OCI-LY1 (cell line): ENCODE results near the gene ORC1.

Experiments used
- H2AFZ ChIP-seq: fragments of 200-600 bp; sonication (generic), shearing (Covaris generic); 2 replicates; pipeline ENCODE4 v1.6.0; 2014; ENCODE audit warnings: antibody characterized with exemption, mild to moderate bottlenecking, low read length
- H3F3A ChIP-seq: fragments of 200-600 bp; sonication (generic), shearing (Covaris generic); 2 replicates; pipeline ENCODE4 v1.6.0; 2014; ENCODE audit warnings: mild to moderate bottlenecking, antibody characterized with exemption, low read length, moderate library complexity; ENCODE audit not compliant: insufficient read depth
- H3K27ac ChIP-seq: fragments of 200-600 bp; sonication (generic); 2 replicates; pipeline ENCODE4 v1.5.1; 2014; ENCODE audit warnings: low read length, mixed run types, mild to moderate bottlenecking, low read depth; ENCODE audit not compliant: poor library complexity, severe bottlenecking
- H3K27me3 ChIP-seq: fragments of 200-600 bp; sonication (generic); 2 replicates; pipeline ENCODE4 v1.6.0; 2014; ENCODE audit warnings: antibody characterized with exemption, mild to moderate bottlenecking, low read length, moderate library complexity; ENCODE audit not compliant: insufficient read depth
- H3K36me3 ChIP-seq: fragments of 200-600 bp; sonication (generic); 2 replicates; pipeline ENCODE4 v1.6.1; 2014; ENCODE audit warnings: mild to moderate bottlenecking, antibody characterized with exemption, low read length, moderate library complexity, mixed read lengths; ENCODE audit not compliant: insufficient read depth
- H3K4me1 ChIP-seq: fragments of 200-600 bp; sonication (generic); 2 replicates; pipeline ENCODE4 v1.5.1; 2014; ENCODE audit warnings: mild to moderate bottlenecking, low read length, moderate library complexity; ENCODE audit not compliant: insufficient read depth, severe bottlenecking
- H3K4me2 ChIP-seq: fragments of 200-600 bp; sonication (generic), shearing (Covaris generic); 2 replicates; pipeline ENCODE4 v1.6.1; 2014; ENCODE audit warnings: low read length
- H3K4me3 ChIP-seq: fragments of 200-600 bp; sonication (generic); 2 replicates; pipeline ENCODE4 v1.5.1; 2014; ENCODE audit warnings: low read length, low read depth, mild to moderate bottlenecking, mixed read lengths; ENCODE audit not compliant: poor library complexity, severe bottlenecking
- H3K79me2 ChIP-seq: fragments of 200-600 bp; shearing (Covaris generic); 2 replicates; pipeline ENCODE4 v1.6.1; 2016; ENCODE audit warnings: mixed run types, low read length, mixed read lengths; ENCODE audit not compliant: insufficient read depth
- H3K9ac ChIP-seq: fragments of 200-600 bp; sonication (generic), shearing (Covaris generic); 2 replicates; pipeline ENCODE4 v1.6.1; 2014; ENCODE audit warnings: mild to moderate bottlenecking, low read length, mixed read lengths
- H3K9me2 ChIP-seq: fragments of 200-600 bp; sonication (generic), shearing (Covaris generic); 2 replicates; pipeline ENCODE4 v1.6.1; 2014; ENCODE audit warnings: low read depth, mild to moderate bottlenecking, low read length, mixed read lengths
- H3K9me3 ChIP-seq: fragments of 200-600 bp; shearing (Covaris generic); 2 replicates; pipeline ENCODE4 v1.6.1; 2014; ENCODE audit warnings: low read length, mixed read lengths
- H4K20me1 ChIP-seq: fragments of 200-600 bp; sonication (generic), shearing (Covaris generic); 2 replicates; pipeline ENCODE4 v1.6.0; 2016; ENCODE audit warnings: mild to moderate bottlenecking, low read length; ENCODE audit not compliant: insufficient read depth
- CTCF ChIP-seq: fragments of 200-600 bp; sonication (generic), shearing (Covaris generic); IDR thresholded peaks from 2 replicates; pipeline ENCODE4 v1.5.1; 2017; ENCODE audit warnings: mild to moderate bottlenecking, antibody characterized with exemption, low read length, moderate library complexity, mixed read lengths
- EZH2 ChIP-seq: fragments of 200-600 bp; sonication (generic), shearing (Covaris generic); IDR thresholded peaks from 2 replicates; pipeline ENCODE4 v1.8.0; 2017; ENCODE audit warnings: borderline replicate concordance, mixed run types, mild to moderate bottlenecking, antibody characterized with exemption, low read length, moderate library complexity, mixed read lengths

Gene ORC1

GRCh38 chr1:52352690-52353089 lies 51.5 kb downstream of the ORC1 start:
- Histone ChIP-seq H3F3A (0 out of 2 replicates have a peak, but pooled peaks cover 4% of the 10 kb centered on the region), H3K36me3 (peaks cover 67% of the 10 kb centered on the region), H3K9ac (no peak overlapping the region), H4K20me1 (no peaks in the 10 kb centered on the region), H3K27ac (no peak overlapping the region), H3K27me3 (no peaks in the 10 kb centered on the region), H3K9me2 (no peaks in the 10 kb centered on the region), H2AFZ (no peak overlapping the region), H3K79me2 (no peaks in the 10 kb centered on the region), H3K4me3 (no peak overlapping the region), H3K4me2 (no peak overlapping the region), H3K4me1 (no peaks in the 10 kb centered on the region), H3K9me3 (no peaks in the 10 kb centered on the region)
- no peak for TF ChIP-seq EZH2
- TF ChIP-seq CTCF: no peak

- Histone ChIP-seq H3K4me3 (no peak overlapping the region), H2AFZ (no peak overlapping the region), H4K20me1 (no peaks in the 10 kb centered on the region), H3K9me2 (no peaks in the 10 kb centered on the region), H3K27ac (no peak overlapping the region), H3K4me1 (no peaks in the 10 kb centered on the region), H3K79me2 (no peaks in the 10 kb centered on the region), H3K27me3 (no peaks in the 10 kb centered on the region), H3F3A (0 out of 2 replicates have a peak, but pooled peaks cover 4% of the 10 kb centered on the region), H3K4me2 (no peak overlapping the region), H3K9me3 (no peaks in the 10 kb centered on the region), H3K36me3 (peaks cover 28% of the 10 kb centered on the region), H3K9ac (no peak overlapping the region)
- peak; percentile 14; the same call in 1 of the 2 replicates for TF ChIP-seq CTCF
- no peak for TF ChIP-seq EZH2
Observed at GRCh38 chr1:52348704-52349300, 55.4 kb downstream of the ORC1 start.

- no peak overlapping the region for H3K9ac ChIP-seq
- TF ChIP-seq EZH2 (no peak), CTCF (no peak)
- no peaks in the 10 kb centered on the region for H4K20me1 ChIP-seq
- no peak overlapping the region for H3K4me3 ChIP-seq
- H2AFZ ChIP-seq: no peak overlapping the region
- H3K9me3 ChIP-seq: no peaks in the 10 kb centered on the region
- no peaks in the 10 kb centered on the region for H3K4me1 ChIP-seq
- no peak overlapping the region for H3K4me2 ChIP-seq
- H3K36me3 ChIP-seq: peaks cover 8% of the 10 kb centered on the region
- H3F3A ChIP-seq: 0 out of 2 replicates have a peak, but pooled peaks cover 4% of the 10 kb centered on the region
- H3K27ac ChIP-seq: no peak overlapping the region
- H3K27me3 ChIP-seq: no peaks in the 10 kb centered on the region
- no peaks in the 10 kb centered on the region for H3K9me2 ChIP-seq
- H3K79me2 ChIP-seq: no peaks in the 10 kb centered on the region
Observed at GRCh38 chr1:52346653-52347052, 57.6 kb downstream of the ORC1 start.
